Measurements from ENCODE around the gene ATAD2B. TPM values are rescaled to one million over a fixed set of nuclear protein-coding genes. Genes with fewer than 3 reads are reported as not detected.
"Not testable (repeated sequence)": the region's sequence is repeated elsewhere in the genome, so short reads cannot be mapped to it uniquely, and the experiment has no call there.

Gene ATAD2B
- total RNA-seq, 1 donor from 2014 or later = 5.2 TPM

- no peak for TF ChIP-seq CTCF (conservative IDR thresholded peaks at IDR 0.05; ENCODE audit: low read depth, low read length)
- no peak for DNase-seq (ENCODE audit: low read depth)
Measured at GRCh38 chr2:23784971-23785370, 142.0 kb downstream of the ATAD2B start.

GRCh38 chr2:23782646-23783045, 144.3 kb downstream of the ATAD2B start:
- H3K4me3 ChIP-seq (ENCODE audit: low read depth, low read length) = no peak overlapping the region
- DNase-seq (ENCODE audit: low read depth) = no peak
- TF ChIP-seq CTCF (conservative IDR thresholded peaks at IDR 0.05; ENCODE audit: low read depth, low read length) = no peak

More at GRCh38 chr2:23784971-23785370, 142.0 kb downstream of the ATAD2B start:
- H3K4me3 ChIP-seq (ENCODE audit: low read depth, low read length) = no peak overlapping the region

- TF ChIP-seq CTCF (conservative IDR thresholded peaks at IDR 0.05; ENCODE audit: low read depth, low read length) = no peak
- no peak for DNase-seq (ENCODE audit: low read depth)
Measured at GRCh38 chr2:23782126-23782525, 144.8 kb downstream of the ATAD2B start.

GRCh38 chr2:23780465-23780864, 146.5 kb downstream of the ATAD2B start:
- DNase-seq (ENCODE audit: low read depth); H3K4me3 ChIP-seq (ENCODE audit: low read depth, low read length): not testable (repeated sequence)

More at GRCh38 chr2:23782126-23782525, 144.8 kb downstream of the ATAD2B start:
- no peak overlapping the region for H3K4me3 ChIP-seq (ENCODE audit: low read depth, low read length)

GRCh38 chr2:23777826-23778225, 149.1 kb downstream of the ATAD2B start:
- TF ChIP-seq CTCF (conservative IDR thresholded peaks at IDR 0.05; ENCODE audit: low read depth, low read length) = no peak
- no peak for DNase-seq (ENCODE audit: low read depth)
- no peak overlapping the region for H3K4me3 ChIP-seq (ENCODE audit: low read depth, low read length)

- no peak for DNase-seq (ENCODE audit: low read depth)
- no peak for TF ChIP-seq CTCF (conservative IDR thresholded peaks at IDR 0.05; ENCODE audit: low read depth, low read length)
- no peak overlapping the region for H3K4me3 ChIP-seq (ENCODE audit: low read depth, low read length)
Measured at GRCh38 chr2:23776021-23776420, 150.9 kb downstream of the ATAD2B start.

GRCh38 chr2:23772684-23773083, 154.2 kb downstream of the ATAD2B start:
- H3K4me3 ChIP-seq (ENCODE audit: low read depth, low read length) = no peak overlapping the region
- no peak for TF ChIP-seq CTCF (conservative IDR thresholded peaks at IDR 0.05; ENCODE audit: low read depth, low read length)

More at GRCh38 chr2:23772684-23773083, 154.2 kb downstream of the ATAD2B start:
- DNase-seq (ENCODE audit: low read depth) = no peak
